ENCODE measurements around the gene PAPSS2. TPM values are rescaled to one million over a fixed set of nuclear protein-coding genes. Genes with fewer than 3 reads are reported as not detected.

PAPSS2 gene
- total RNA-seq, 2 experiments from 2014 or later = 0.04 to 0.11 TPM

- ChIA-PET CTCF (interaction anchor here (1.1 kb wide), 1 partner anchor 11 kb away, joined by 3 read pairs; no protein-coding TSS in a partner anchor), POLR2A (no interaction called here)
These were observed 37.5 kb downstream of the PAPSS2 start for GRCh38 chr10:87696922-87697745.

GRCh38 chr10:87700031-87700796 is 40.5 kb downstream of the PAPSS2 start:
- POLR2A ChIA-PET = no interaction called here

DNA sequence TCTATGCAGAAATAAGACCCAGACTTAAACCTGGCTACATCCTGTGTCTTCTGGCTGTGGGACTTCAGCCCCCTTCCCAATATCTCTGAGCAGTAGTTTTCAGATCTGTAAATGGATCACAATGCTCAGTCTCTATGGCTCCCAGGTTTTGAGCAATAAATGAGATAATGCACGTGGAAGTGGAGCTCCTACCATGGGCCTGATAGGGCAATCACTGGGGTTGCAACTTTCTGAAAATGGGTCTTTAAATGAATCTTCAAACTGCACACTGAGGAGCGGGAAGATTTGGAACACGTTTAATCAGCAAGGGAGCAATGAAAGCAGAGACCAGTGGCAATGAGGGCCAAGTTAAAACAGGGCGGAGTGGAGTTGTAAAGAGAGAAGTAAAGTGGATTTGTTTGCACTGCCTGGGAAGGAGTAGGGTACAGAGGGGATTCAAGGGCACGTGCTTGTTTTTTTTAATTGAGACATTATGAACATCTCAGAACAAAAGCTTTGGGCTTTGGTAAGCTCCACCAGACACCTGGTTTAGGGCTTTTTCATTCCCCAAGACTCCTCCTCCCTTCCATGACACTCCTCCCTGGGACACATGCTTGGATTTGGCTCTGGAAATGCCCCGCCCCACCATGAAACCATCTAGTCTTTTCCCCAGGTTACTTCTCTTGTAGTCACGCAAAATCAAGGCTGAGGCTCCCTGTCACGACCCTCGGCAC is 42.7 kb downstream of the PAPSS2 start:
- POLR2A ChIA-PET = no interaction called here
- CTCF ChIA-PET = no interaction called here

More at GRCh38 chr10:87700031-87700796, 40.5 kb downstream of the PAPSS2 start:
- CTCF ChIA-PET = no interaction called here

DNA sequence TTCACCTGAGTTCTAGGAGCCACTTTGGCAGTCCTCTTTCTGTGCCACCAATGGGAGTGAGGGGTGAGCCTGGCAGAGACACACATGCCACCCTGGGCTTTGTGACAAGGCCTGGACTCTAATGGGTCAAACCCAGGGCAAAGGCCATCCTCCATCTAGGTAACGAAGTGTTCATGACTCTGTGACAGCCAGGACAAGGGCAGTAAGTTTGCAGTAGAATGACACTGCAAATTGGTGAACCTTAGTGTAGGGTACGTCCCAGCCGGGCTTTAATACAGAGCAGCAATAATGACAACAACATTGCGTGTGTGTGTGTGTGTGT is 43.3 kb downstream of the PAPSS2 start:
- POLR2A ChIA-PET = no interaction called here
- CTCF ChIA-PET = no interaction called here

- ChIA-PET POLR2A (no interaction called here), CTCF (no interaction called here)
These were observed 44.1 kb downstream of the PAPSS2 start for GRCh38 chr10:87703771-87704170.

DNA sequence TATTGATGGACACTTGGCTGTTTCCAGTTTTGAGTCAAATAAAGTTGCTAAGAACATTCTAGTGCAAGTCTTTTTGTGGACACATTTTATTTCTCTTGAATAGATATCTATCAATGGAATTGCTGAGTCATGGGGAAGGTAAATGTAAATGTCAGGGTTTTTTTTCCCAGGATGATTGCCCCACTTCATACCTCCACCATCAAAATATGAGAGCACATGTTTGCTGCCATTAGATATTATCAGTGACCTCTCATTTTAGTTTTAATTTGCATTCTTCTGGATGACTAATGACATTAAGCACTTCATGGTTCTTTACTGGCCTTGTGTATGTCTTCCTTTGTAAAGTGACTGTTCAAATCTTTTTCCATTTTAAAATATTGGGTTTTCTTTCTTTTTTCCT is 45.7 kb downstream of the PAPSS2 start:
- ChIA-PET CTCF (no interaction called here), POLR2A (no interaction called here)

DNA sequence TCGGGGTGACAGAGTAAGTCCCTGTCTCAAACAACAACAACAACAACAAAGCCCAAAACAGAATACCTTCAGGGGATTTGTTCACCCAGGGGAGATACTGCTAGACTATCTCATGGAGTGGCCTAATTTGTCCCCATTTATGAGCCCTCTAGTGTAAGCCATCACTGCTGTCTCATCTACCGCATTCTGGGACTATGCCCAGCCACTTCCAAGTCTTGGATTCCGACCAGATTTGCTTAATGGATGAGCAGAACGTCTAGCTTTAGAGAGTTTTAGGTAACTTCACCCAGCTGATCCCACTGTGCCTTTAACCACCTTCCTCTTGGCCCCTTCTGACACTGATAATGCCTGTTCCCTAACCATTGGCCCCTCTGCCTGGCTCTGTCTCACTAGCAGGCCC is 47.1 kb downstream of the PAPSS2 start:
- POLR2A ChIA-PET = no interaction called here
- CTCF ChIA-PET = no interaction called here

GRCh38 chr10:87707254-87707653 is 47.6 kb downstream of the PAPSS2 start:
- POLR2A ChIA-PET = no interaction called here

GRCh38 chr10:87712913-87713616 is 53.4 kb downstream of the PAPSS2 start:
- CTCF ChIA-PET = no interaction called here
- POLR2A ChIA-PET = no interaction called here

More at GRCh38 chr10:87707254-87707653, 47.6 kb downstream of the PAPSS2 start:
- CTCF ChIA-PET = interaction anchor here (1.4 kb wide), 1 partner anchor 12 kb away, joined by 4 read pairs; no protein-coding TSS in a partner anchor

DNA sequence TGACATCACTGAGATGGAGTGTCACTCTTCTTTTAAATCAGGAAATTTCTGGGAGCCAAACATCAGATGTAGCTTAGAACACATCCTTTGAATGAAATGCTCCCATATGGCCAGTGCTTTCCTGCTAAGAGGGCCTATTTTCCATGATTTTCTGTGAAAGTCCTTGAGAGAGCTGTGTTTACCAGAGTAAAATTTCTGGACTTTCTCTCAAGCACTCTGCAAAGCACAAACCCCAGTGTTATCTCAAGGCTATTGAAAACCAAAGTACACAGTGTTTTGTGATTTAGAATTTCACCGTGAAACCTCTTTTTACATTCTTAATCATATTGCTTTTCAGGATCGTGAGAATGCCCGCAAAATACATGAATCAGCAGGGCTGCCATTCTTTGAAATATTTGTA is 54.0 kb downstream of the PAPSS2 start:
- POLR2A ChIA-PET = no interaction called here
- CTCF ChIA-PET = no interaction called here

DNA sequence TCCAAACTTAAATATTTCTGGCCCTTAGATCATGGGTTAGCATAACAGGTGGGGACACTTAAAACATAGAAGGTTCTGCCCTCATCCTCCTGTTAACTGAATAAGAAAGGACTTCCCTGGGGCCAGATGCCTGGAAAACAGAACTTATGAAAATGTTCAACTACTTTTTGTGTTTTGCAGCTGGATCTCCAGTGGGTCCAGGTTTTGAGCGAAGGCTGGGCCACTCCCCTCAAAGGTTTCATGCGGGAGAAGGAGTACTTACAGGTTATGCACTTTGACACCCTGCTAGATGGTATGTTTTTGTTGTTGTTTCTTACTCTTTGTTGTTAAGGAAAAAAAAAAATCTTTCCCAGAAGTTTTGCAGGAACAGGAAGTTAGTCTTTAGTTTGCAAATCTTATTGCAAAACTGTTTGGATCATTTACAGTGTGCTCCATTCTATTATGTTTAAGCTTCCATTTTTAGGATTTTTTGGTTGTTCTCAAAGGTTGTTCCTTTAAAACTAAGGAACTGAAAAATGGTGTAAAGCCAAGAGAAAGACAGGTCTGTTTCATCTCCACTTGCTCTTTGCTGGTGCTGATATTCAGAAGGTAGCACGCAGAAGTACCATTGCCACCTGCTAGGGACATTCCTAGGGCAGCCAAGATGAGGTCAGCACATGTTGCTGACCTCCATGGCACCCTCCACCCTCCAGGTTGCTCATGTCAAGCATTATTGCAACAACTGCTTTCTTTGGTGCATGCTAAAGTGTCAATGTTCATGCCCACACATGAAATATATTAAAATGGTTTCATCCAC is 56.1 kb downstream of the PAPSS2 start:
- ChIA-PET POLR2A (no interaction called here), CTCF (no interaction called here)

- CTCF ChIA-PET = no interaction called here
- POLR2A ChIA-PET = no interaction called here
These were observed 56.6 kb downstream of the PAPSS2 start for GRCh38 chr10:87716348-87716670.

DNA sequence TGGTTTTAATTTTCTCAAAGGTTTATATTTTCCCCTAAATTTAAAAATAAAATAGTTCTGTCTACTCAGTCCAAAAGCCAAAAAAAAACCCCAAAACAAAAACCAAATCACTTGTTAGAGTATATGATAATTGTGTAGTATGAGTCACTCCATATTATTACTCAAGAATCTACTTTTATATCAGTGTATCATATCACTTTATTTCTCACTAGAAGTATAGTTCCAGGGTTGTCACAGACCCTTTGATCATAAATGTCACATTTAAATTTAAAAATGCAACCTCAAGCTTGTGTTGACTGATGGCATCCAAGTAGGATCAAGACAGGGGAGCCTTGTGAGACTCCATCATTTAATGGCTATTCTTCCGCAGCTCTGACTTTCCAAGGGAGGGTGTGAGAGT is 61.0 kb downstream of the PAPSS2 start:
- ChIA-PET CTCF (no interaction called here), POLR2A (no interaction called here)

GRCh38 chr10:87721781-87722180 is 62.1 kb downstream of the PAPSS2 start:
- ChIA-PET POLR2A (no interaction called here), CTCF (no interaction called here)

- CTCF ChIA-PET = no interaction called here
- POLR2A ChIA-PET = no interaction called here
These were observed 63.0 kb downstream of the PAPSS2 start for GRCh38 chr10:87722716-87723115.

DNA sequence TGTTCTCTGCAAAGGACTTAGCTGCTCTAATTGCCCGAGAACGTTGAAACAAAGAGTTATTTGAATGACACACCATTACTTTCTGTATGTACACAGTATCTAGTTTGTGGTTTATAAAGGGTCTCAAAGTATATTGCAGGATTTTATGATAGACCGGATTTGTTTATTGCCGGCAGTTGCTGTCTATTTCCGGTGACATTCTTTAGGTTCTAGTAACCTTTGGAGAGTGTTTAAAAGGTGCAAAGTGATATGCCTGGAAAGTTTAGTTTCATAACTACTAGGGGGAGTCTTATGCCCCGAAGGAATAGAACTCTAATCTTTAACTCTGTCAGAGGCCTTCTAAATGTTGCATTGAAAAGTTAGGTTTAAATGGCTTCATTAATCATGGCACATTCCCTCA is 63.8 kb downstream of the PAPSS2 start:
- CTCF ChIA-PET = no interaction called here
- POLR2A ChIA-PET = no interaction called here

GRCh38 chr10:87724789-87725188 is 65.1 kb downstream of the PAPSS2 start:
- CTCF ChIA-PET = no interaction called here
- POLR2A ChIA-PET = no interaction called here

- ChIA-PET POLR2A (no interaction called here), CTCF (no interaction called here)
These were observed 70.3 kb downstream of the PAPSS2 start for GRCh38 chr10:87729940-87730339.

DNA sequence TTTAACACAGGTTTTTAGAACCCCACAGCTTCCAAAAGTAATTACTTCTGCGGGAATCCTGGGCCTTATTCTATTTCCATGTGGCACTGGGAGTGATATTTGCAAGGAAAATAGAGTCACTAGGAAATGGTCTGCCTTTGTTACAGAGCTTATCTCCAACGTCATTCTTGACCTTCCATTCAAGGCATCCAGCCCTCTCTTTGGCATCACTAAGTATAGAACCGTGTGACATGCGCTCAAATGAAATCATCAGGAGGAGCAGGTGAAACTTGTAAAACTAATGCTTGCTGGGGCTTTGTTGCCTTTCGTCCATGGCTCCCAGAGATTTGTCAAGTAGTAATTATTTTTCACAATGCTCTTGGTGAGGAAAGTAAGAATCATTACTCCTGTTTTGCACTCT is 73.4 kb downstream of the PAPSS2 start:
- POLR2A ChIA-PET = interaction anchor here (0.6 kb wide), 1 partner anchor 355 kb away, joined by 3 read pairs; no protein-coding TSS in a partner anchor
- CTCF ChIA-PET = no interaction called here

Measured in activated CD8-positive, alpha-beta memory T cell treated with anti-CD3 and anti-CD28 coated beads for 36 hours (primary cell).